ENCODE data around the gene GALNT17. TPM values are rescaled to one million over a fixed set of nuclear protein-coding genes. Genes with fewer than 3 reads are reported as not detected.

Gene GALNT17
- total RNA-seq, 1 donor from 2014 or later = 20.2 TPM

DNA sequence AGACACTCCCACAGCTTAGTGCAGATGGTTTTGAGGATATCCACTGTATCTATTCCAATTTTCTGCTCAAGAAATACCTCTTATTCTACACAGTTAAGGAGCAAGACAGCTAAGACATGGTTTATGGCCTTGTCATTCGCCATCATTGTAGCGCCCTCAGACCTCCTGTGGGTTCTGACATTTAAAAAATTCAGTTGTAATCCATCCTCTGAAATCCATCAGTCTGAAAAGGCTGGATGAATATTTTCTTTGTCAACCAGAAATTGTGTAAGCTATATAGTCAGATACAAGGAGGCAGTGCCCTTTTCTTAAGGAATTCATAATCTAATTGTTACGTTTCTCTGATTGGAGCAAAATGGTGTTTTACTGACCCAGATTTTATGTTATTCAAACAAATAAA is 353.6 kb downstream of the GALNT17 start:
- no peak overlapping the region for H3K4me3 Mint-ChIP-seq
- H3K9me3 Mint-ChIP-seq = no peaks in the 10 kb centered on the region
- peaks cover 5% of the 10 kb centered on the region for H3K4me1 Mint-ChIP-seq (ENCODE audit: unreplicated experiment)
- TF ChIP-seq, protein P1, sequence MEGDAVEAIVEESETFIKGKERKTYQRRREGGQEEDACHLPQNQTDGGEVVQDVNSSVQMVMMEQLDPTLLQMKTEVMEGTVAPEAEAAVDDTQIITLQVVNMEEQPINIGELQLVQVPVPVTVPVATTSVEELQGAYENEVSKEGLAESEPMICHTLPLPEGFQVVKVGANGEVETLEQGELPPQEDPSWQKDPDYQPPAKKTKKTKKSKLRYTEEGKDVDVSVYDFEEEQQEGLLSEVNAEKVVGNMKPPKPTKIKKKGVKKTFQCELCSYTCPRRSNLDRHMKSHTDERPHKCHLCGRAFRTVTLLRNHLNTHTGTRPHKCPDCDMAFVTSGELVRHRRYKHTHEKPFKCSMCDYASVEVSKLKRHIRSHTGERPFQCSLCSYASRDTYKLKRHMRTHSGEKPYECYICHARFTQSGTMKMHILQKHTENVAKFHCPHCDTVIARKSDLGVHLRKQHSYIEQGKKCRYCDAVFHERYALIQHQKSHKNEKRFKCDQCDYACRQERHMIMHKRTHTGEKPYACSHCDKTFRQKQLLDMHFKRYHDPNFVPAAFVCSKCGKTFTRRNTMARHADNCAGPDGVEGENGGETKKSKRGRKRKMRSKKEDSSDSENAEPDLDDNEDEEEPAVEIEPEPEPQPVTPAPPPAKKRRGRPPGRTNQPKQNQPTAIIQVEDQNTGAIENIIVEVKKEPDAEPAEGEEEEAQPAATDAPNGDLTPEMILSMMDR (conservative IDR thresholded peaks at IDR 0.05) = no peak
- H3K36me3 Mint-ChIP-seq = no peaks in the 10 kb centered on the region
- DNase-seq (ENCODE audit: extremely low spot score, unreplicated experiment) = no peak
- no peaks in the 10 kb centered on the region for H3K27me3 Mint-ChIP-seq
- H3K27ac Mint-ChIP-seq = no peak overlapping the region

- H3K36me3 Mint-ChIP-seq = no peaks in the 10 kb centered on the region
- no peaks in the 10 kb centered on the region for H3K9me3 Mint-ChIP-seq
- H3K4me1 Mint-ChIP-seq (ENCODE audit: unreplicated experiment) = peaks cover 5% of the 10 kb centered on the region
- H3K27me3 Mint-ChIP-seq = no peaks in the 10 kb centered on the region
- TF ChIP-seq, protein P1 (conservative IDR thresholded peaks at IDR 0.05) = no peak
- DNase-seq (ENCODE audit: extremely low spot score, unreplicated experiment) = no peak
- H3K4me3 Mint-ChIP-seq = no peak overlapping the region
- no peak overlapping the region for H3K27ac Mint-ChIP-seq
These were observed 354.5 kb downstream of the GALNT17 start for GRCh38 chr7:71486414-71486813.

DNA sequence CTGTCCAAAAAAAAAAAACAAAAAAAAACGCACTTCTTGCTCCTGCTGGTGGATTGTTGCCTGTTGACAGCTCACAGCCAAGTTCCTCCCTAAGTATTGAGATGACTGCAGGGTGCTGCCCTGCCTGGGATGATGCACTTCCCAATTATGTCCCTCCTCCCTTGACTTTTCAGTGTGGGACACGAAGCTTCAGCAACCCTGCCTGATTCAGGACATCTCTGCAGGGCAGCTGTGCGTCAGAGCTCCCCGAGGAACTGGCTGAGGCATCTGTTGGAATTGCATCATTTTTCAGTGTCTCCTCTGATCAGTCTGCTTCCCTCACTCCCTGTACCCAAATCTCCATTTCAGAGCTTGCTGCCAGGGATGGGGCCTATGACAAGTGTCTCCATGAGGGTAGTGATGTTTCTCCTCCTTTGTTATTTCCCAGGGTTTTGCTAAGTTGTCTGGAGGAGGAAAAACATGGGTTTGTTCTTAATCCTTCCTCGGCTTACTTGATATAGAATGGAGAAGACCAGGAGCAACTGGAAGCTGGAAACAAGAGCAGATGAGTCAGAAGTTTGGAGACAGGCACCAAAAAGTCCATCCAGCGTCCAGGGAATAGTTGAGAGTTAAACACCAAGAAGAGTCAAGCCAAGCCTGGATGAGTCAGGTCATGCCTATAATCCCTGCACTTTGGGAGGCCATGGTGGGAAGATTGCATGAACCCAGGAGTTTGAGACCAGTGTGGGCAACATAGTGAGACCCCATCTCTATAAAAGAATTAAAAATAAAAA is 355.1 kb downstream of the GALNT17 start:
- no peaks in the 10 kb centered on the region for H3K36me3 Mint-ChIP-seq
- H3K9me3 Mint-ChIP-seq = no peaks in the 10 kb centered on the region
- H3K27me3 Mint-ChIP-seq = no peaks in the 10 kb centered on the region
- TF ChIP-seq, protein P1 (conservative IDR thresholded peaks at IDR 0.05) = no peak
- H3K4me3 Mint-ChIP-seq = no peak overlapping the region
- no peak overlapping the region for H3K27ac Mint-ChIP-seq
- peaks cover 5% of the 10 kb centered on the region for H3K4me1 Mint-ChIP-seq (ENCODE audit: unreplicated experiment)
- DNase-seq (ENCODE audit: extremely low spot score, unreplicated experiment) = no peak

DNA sequence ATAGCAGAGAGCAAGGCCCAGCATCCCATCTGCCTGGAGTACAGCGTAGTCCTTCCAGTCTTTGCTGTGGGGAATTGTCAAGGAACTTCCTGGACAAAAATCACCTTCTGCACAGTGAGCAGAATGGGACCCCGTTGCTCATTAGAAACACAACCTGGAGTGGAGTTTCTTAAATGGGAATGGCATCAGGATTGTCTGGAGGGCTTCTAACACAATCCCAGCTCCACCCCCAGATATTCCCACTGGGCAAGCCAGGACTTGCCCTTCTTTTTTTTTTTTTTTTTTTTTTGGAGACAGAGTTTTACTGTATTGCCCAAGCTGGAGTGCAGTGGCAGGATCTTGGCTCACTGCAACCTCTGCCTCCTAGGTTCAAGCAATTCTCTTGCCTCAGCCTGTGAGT is 356.4 kb downstream of the GALNT17 start:
- no peak overlapping the region for H3K27ac Mint-ChIP-seq
- no peak for DNase-seq (ENCODE audit: extremely low spot score, unreplicated experiment)
- no peak overlapping the region for H3K4me3 Mint-ChIP-seq
- TF ChIP-seq, protein P1 (conservative IDR thresholded peaks at IDR 0.05) = no peak
- H3K36me3 Mint-ChIP-seq = no peaks in the 10 kb centered on the region
- H3K4me1 Mint-ChIP-seq (ENCODE audit: unreplicated experiment) = no peaks in the 10 kb centered on the region
- H3K27me3 Mint-ChIP-seq = no peaks in the 10 kb centered on the region
- H3K9me3 Mint-ChIP-seq = no peaks in the 10 kb centered on the region

DNA sequence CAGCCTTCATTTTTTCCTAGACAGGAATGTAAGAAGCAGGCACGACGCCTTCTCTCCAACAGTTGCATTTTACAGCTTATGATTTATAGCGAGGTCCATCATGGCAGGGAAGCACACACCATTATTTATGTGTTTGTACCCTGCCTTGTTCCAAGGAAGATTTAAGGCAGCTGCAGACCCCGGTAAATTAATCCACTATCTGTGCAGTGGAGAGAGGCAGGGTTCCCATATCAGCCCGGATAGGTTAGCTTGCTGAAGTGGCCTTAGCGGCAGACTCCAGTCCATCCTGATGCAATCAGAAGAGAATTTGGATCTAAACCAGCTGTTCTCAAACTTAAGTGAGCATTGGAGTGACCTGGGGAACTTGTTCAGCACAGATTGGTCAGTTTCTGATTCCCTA is 359.4 kb downstream of the GALNT17 start:
- H3K4me1 Mint-ChIP-seq (ENCODE audit: unreplicated experiment) = no peaks in the 10 kb centered on the region
- no peaks in the 10 kb centered on the region for H3K36me3 Mint-ChIP-seq
- no peak overlapping the region for H3K27ac Mint-ChIP-seq
- H3K9me3 Mint-ChIP-seq = no peaks in the 10 kb centered on the region
- no peak for DNase-seq (ENCODE audit: extremely low spot score, unreplicated experiment)
- TF ChIP-seq, protein P1 (conservative IDR thresholded peaks at IDR 0.05) = no peak
- H3K4me3 Mint-ChIP-seq = no peak overlapping the region
- H3K27me3 Mint-ChIP-seq = no peaks in the 10 kb centered on the region
